HCT116 (cell line): ENCODE results near the gene TMEM115.

Experiments used
- CEBPB ChIP-seq: IDR thresholded peaks from 2 replicates; pipeline ENCODE4 v1.6.1; 2012; ENCODE audit warnings: low read depth
- ELF1 ChIP-seq: IDR thresholded peaks from 2 replicates; pipeline ENCODE4 v1.6.1; 2012; ENCODE audit warnings: low read depth, borderline replicate concordance
- EZH2 ChIP-seq: fragments of 200-600 bp; sonication (generic); IDR thresholded peaks from 2 replicates; pipeline ENCODE4 v1.6.1; 2017; ENCODE audit warnings: antibody characterized with exemption, mixed run types
- EZH2phosphoT487 ChIP-seq: fragments of 200-600 bp; IDR thresholded peaks from 2 replicates; pipeline ENCODE4 v1.6.1; 2018; ENCODE audit warnings: antibody characterized with exemption, borderline replicate concordance
- FOSL1 ChIP-seq: IDR thresholded peaks from 2 replicates; pipeline ENCODE4 v1.6.1; 2012; ENCODE audit warnings: low read depth
- POLR2A ChIP-seq: IDR thresholded peaks from 2 replicates; pipeline ENCODE4 v1.7.0; 2011; ENCODE audit warnings: borderline replicate concordance; ENCODE audit not compliant: insufficient read depth, insufficient read length; ENCODE audit errors: extremely low read depth
- POLR2AphosphoS5 ChIP-seq: IDR thresholded peaks from 2 replicates; pipeline ENCODE4 v1.6.1; 2011; ENCODE audit warnings: mild to moderate bottlenecking, low read depth, low read length, moderate library complexity
- RAD21 ChIP-seq: IDR thresholded peaks from 2 replicates; pipeline ENCODE4 v1.6.1; 2012; ENCODE audit warnings: low read depth, mild to moderate bottlenecking
- SP1 ChIP-seq: IDR thresholded peaks from 2 replicates; pipeline ENCODE4 v1.6.1; 2012; ENCODE audit warnings: low read depth
- SRF ChIP-seq: IDR thresholded peaks from 2 replicates; pipeline ENCODE4 v1.6.1; 2012; ENCODE audit warnings: low read depth
- ZNF274 ChIP-seq: fragments of 200-500 bp; sonication (Bioruptor generic); IDR thresholded peaks from 2 replicates; pipeline ENCODE4 v1.6.1; 2014; ENCODE audit warnings: mild to moderate bottlenecking, low read depth, low read length, inconsistent platforms
- TF ChIP-seq, protein P1 (sequence below): IDR thresholded peaks from 2 replicates; pipeline ENCODE4 v1.6.1; 2012
- TF ChIP-seq, protein P2 (sequence below), 3 experiments: fragments of 200-600 bp in 1 of 3; sonication (generic) in 1 of 3; IDR thresholded peaks in 2 of 3; conservative IDR thresholded peaks in 1 of 3; 2 replicates each; pipeline ENCODE4 v1.5.1; 2012 to 2017; ENCODE audit warnings: low read depth in 2 of 3, low read length in 2 of 3, antibody characterized with exemption in 1 of 3, borderline replicate concordance in 1 of 3, control low read depth in 1 of 3, mild to moderate bottlenecking in 1 of 3, mixed read lengths in 1 of 3, mixed run types in 1 of 3, moderate library complexity in 1 of 3; ENCODE audit not compliant: insufficient read depth in 1 of 3
- TF ChIP-seq, protein P3 (sequence below): IDR thresholded peaks from 2 replicates; pipeline ENCODE4 v1.6.1; 2011; ENCODE audit warnings: mild to moderate bottlenecking, low read length, moderate library complexity; ENCODE audit not compliant: insufficient replicate concordance; ENCODE audit errors: extremely low read depth

DNA sequence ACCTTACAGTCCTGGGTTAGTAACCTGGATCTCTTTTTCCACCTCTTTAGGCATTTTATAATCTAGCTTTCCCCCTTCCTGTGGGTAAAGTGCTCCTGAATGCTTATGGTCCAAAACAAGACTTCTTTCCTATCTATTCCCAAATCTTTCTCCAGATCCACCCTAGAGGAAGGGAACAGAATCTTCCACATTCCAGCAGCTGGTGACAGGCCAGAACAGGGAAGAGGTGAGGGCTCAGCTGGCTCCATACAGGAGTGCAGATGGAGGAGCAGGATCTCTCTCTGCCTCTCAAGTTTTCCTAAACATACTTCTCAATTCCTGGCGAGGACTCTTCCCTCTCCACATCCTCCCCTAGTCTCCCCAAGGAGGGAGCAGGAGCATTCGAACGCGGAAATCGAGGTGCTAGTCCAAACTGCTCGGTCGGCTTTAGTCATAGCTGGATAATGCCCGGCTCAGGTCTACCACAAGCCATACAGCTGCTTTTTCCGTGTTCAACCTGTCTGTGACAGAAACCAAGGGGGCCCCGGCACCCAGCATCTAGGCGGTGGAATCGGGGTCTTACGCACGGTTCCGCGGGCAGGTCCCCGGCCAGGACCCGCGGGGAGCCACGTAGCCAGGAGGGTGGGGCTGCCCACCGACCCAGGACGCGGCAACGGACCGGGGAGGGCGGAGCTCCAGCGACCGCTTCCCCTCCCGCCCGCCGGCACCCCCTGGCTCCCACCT is 22.7 kb downstream of the TMEM115 start:
- no peak for TF ChIP-seq ELF1
- TF ChIP-seq, protein P1, sequence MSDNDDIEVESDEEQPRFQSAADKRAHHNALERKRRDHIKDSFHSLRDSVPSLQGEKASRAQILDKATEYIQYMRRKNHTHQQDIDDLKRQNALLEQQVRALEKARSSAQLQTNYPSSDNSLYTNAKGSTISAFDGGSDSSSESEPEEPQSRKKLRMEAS = no peak
- no peak for TF ChIP-seq POLR2AphosphoS5
- TF ChIP-seq RAD21 = no peak
- TF ChIP-seq ZNF274 = no peak
- TF ChIP-seq EZH2 = no peak
- TF ChIP-seq, protein P2, sequence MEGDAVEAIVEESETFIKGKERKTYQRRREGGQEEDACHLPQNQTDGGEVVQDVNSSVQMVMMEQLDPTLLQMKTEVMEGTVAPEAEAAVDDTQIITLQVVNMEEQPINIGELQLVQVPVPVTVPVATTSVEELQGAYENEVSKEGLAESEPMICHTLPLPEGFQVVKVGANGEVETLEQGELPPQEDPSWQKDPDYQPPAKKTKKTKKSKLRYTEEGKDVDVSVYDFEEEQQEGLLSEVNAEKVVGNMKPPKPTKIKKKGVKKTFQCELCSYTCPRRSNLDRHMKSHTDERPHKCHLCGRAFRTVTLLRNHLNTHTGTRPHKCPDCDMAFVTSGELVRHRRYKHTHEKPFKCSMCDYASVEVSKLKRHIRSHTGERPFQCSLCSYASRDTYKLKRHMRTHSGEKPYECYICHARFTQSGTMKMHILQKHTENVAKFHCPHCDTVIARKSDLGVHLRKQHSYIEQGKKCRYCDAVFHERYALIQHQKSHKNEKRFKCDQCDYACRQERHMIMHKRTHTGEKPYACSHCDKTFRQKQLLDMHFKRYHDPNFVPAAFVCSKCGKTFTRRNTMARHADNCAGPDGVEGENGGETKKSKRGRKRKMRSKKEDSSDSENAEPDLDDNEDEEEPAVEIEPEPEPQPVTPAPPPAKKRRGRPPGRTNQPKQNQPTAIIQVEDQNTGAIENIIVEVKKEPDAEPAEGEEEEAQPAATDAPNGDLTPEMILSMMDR (IDR thresholded peaks at IDR 0.05 in 2 of 3, conservative IDR thresholded peaks at IDR 0.05 in 1 of 3; ENCODE audit: borderline replicate concordance in 1 of 3, insufficient read depth in 1 of 3, low read depth in 2 of 3, low read length in 2 of 3) = no peak
- TF ChIP-seq SRF = no peak
- TF ChIP-seq, protein P3, sequence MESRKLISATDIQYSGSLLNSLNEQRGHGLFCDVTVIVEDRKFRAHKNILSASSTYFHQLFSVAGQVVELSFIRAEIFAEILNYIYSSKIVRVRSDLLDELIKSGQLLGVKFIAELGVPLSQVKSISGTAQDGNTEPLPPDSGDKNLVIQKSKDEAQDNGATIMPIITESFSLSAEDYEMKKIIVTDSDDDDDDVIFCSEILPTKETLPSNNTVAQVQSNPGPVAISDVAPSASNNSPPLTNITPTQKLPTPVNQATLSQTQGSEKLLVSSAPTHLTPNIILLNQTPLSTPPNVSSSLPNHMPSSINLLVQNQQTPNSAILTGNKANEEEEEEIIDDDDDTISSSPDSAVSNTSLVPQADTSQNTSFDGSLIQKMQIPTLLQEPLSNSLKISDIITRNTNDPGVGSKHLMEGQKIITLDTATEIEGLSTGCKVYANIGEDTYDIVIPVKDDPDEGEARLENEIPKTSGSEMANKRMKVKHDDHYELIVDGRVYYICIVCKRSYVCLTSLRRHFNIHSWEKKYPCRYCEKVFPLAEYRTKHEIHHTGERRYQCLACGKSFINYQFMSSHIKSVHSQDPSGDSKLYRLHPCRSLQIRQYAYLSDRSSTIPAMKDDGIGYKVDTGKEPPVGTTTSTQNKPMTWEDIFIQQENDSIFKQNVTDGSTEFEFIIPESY = no peak
- no peak for TF ChIP-seq POLR2A
- TF ChIP-seq EZH2phosphoT487 = no peak
- TF ChIP-seq CEBPB = no peak
- TF ChIP-seq FOSL1 = no peak
- TF ChIP-seq SP1 = no peak
